ENCODE results near the gene LRP8.

DNA sequence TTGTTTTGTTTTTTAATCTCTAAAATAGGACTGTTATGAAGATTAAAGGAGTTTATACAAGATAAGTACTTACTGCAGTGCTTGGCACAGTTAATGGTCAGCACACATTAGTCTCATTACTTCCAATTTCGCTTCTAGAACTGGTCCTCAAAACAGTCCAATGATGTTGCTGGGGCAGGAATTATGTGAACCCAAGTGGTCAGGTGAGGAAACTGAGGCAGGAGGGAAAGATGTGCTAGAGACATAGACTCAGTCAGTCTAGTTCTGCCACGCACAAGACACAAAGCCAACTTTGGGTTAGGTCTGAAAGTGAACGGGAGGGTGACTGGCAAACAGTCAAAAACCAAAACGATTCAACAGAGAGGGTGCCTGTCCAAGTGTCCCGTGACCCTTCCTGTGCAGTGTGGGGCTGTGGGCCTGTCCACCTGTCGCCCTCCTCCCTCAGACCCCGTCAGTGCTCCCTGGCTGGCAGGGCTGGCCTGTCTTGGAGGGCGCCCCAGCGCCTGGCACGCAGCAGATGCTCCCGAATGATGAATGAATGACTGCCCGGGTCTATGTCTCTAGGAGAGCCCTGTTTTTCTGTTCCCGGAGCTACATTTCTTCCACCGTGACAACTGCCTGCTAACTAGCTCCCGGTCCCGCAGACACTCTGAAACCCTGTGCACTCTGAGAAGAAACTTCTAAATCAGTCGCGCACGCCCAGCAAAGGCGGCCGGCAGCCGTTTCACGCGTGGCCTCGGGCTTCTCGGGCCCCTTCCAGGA, 2.4 kb downstream of the LRP8 start:
- TF ChIP-seq, protein P1, sequence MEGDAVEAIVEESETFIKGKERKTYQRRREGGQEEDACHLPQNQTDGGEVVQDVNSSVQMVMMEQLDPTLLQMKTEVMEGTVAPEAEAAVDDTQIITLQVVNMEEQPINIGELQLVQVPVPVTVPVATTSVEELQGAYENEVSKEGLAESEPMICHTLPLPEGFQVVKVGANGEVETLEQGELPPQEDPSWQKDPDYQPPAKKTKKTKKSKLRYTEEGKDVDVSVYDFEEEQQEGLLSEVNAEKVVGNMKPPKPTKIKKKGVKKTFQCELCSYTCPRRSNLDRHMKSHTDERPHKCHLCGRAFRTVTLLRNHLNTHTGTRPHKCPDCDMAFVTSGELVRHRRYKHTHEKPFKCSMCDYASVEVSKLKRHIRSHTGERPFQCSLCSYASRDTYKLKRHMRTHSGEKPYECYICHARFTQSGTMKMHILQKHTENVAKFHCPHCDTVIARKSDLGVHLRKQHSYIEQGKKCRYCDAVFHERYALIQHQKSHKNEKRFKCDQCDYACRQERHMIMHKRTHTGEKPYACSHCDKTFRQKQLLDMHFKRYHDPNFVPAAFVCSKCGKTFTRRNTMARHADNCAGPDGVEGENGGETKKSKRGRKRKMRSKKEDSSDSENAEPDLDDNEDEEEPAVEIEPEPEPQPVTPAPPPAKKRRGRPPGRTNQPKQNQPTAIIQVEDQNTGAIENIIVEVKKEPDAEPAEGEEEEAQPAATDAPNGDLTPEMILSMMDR (IDR thresholded peaks at IDR 0.05; ENCODE audit: insufficient read depth, low read depth, low read length), result no peak
- TF ChIP-seq EZH2 (IDR thresholded peaks at IDR 0.05; ENCODE audit: insufficient read depth, low read length), result no peak

All from astrocyte (in vitro differentiated cells and primary cell).